GM06990 (cell line): ENCODE results near the gene HPDL.

Experiments used
- DNase-seq: peaks from one replicate; pipeline ENCODE4 v3.0.0-alpha.2; 2011; ENCODE audit not compliant: insufficient read length; ENCODE audit errors: extremely low read depth
- H3K27me3 ChIP-seq: replicated peaks from 2 replicates; pipeline ENCODE4 v1.6.0; 2011; ENCODE audit warnings: low read length; ENCODE audit not compliant: control insufficient read depth, insufficient read depth
- H3K36me3 ChIP-seq: 2 replicates; pipeline ENCODE4 v1.5.1; 2011; ENCODE audit warnings: low read length; ENCODE audit not compliant: control insufficient read depth, insufficient read depth
- H3K4me3 ChIP-seq: replicated peaks from 2 replicates; pipeline ENCODE4 v1.5.1; 2011; ENCODE audit warnings: low read depth, mild to moderate bottlenecking, control low read depth, low read length
- CTCF ChIP-seq: IDR thresholded peaks from 2 replicates; pipeline ENCODE4 v1.5.1; 2011; ENCODE audit warnings: low read length, control low read depth, mild to moderate bottlenecking, inconsistent platforms; ENCODE audit not compliant: insufficient read depth, poor library complexity, severe bottlenecking

HPDL gene

GRCh38 chr1:45327644-45328515 lies 1.2 kb downstream of the HPDL start:
- H3K4me3 ChIP-seq = peak overlapping the region; percentile 63
- DNase-seq = peak; percentile 52
- no peak for TF ChIP-seq CTCF
- H3K36me3 ChIP-seq = peaks cover 10% of the 10 kb centered on the region
- H3K27me3 ChIP-seq = no peaks in the 10 kb centered on the region

- Histone ChIP-seq H3K4me3 (no peak overlapping the region), H3K27me3 (no peaks in the 10 kb centered on the region), H3K36me3 (peaks cover 16% of the 10 kb centered on the region)
- no peak for DNase-seq
- TF ChIP-seq CTCF = no peak
Measured at GRCh38 chr1:45328680-45329079, 2.0 kb downstream of the HPDL start.

- no peak for DNase-seq
- H3K36me3 ChIP-seq = peaks cover 16% of the 10 kb centered on the region
- H3K4me3 ChIP-seq = no peak overlapping the region
- no peak for TF ChIP-seq CTCF
- H3K27me3 ChIP-seq = no peaks in the 10 kb centered on the region
Measured at GRCh38 chr1:45329445-45329844, 2.8 kb downstream of the HPDL start.

GRCh38 chr1:45331436-45332345 lies 5.0 kb downstream of the HPDL start:
- no peak overlapping the region for H3K4me3 ChIP-seq
- H3K36me3 ChIP-seq = peaks cover 16% of the 10 kb centered on the region
- DNase-seq = no peak
- H3K27me3 ChIP-seq = no peaks in the 10 kb centered on the region
- TF ChIP-seq CTCF = no peak

GRCh38 chr1:45332346-45332720 lies 5.6 kb downstream of the HPDL start:
- no peak for TF ChIP-seq CTCF
- no peak for DNase-seq
- Histone ChIP-seq H3K36me3 (peaks cover 16% of the 10 kb centered on the region), H3K27me3 (no peaks in the 10 kb centered on the region), H3K4me3 (no peak overlapping the region)
